BLaER1 treated with 17β-estradiol and CSF1 and Interleukin-3, amounts not matched to agents 10 nM and 100 nM (cell line): Measurements from ENCODE around the gene AP1S3.

ENCODE experiments used
- H3K27ac ChIP-seq, 11 experiments: shearing (Covaris generic); formaldehyde crosslinking; 2 replicates each; pipeline ENCODE4 v1.8.1; 2022
- H3K27me3 ChIP-seq, 11 experiments: shearing (Covaris generic); formaldehyde crosslinking; 2 replicates each; pipeline ENCODE4 v1.8.1; 2022
- H3K36me3 ChIP-seq, 11 experiments: shearing (Covaris generic); formaldehyde crosslinking; 2 replicates each; pipeline ENCODE4 v1.8.1; 2022
- H3K4me1 ChIP-seq, 10 experiments: shearing (Covaris generic); formaldehyde crosslinking; 2 replicates each; pipeline ENCODE4 v1.8.1; 2022
- H3K4me2 ChIP-seq, 11 experiments: shearing (Covaris generic); formaldehyde crosslinking; 2 replicates each; pipeline ENCODE4 v1.8.1; 2022
- H3K4me3 ChIP-seq, 10 experiments: shearing (Covaris generic); formaldehyde crosslinking; 2 replicates each; pipeline ENCODE4 v1.8.1; 2022
- H3K9ac ChIP-seq, 11 experiments: shearing (Covaris generic); formaldehyde crosslinking; 2 replicates each; pipeline ENCODE4 v1.8.1; 2022
- H3K9me3 ChIP-seq, 11 experiments: shearing (Covaris generic); formaldehyde crosslinking; replicated peaks in 1 of 11; 2 replicates each; pipeline ENCODE4 v1.8.1; 2022
- H4K20me1 ChIP-seq, 11 experiments: shearing (Covaris generic); formaldehyde crosslinking; 2 replicates each; pipeline ENCODE4 v1.8.1; 2022
- Cebpa-rat ChIP-seq, 11 experiments: shearing (Covaris generic); IDR thresholded peaks; 2 replicates each; pipeline ENCODE4 v1.8.1; 2022

AP1S3 gene

DNA sequence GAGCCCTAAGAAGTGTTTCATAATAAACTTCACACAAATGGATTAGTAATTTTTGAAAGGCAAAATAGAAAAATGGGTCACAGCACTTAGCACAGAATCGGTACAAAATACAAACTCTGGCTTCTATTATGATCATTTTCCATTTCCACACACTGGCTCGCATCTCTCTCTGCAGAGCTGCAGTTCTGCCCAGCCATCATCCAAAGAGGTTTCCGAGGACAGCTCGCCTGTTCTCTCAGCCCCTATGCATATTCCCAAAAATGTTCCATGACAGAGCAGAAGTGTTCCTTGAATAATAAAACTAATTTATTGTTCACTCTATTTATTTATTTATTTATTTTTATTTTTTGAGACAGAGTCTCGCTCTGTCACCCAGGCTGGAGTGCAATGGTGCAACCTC is 115.6 kb downstream of the AP1S3 start:
- Histone ChIP-seq H3K4me2 (no peak overlapping the region), H3K9me3 (peaks cover under 1 to 10% (median 2%) of the 10 kb centered on the region in 11 experiments; a peak in 13 of 22 replicates), H3K9ac (no peak overlapping the region), H3K36me3 (no peaks in the 10 kb centered on the region), H3K4me3 (no peak overlapping the region), H3K27ac (no peak overlapping the region), H3K27me3 (no peaks in the 10 kb centered on the region), H4K20me1 (no peaks in the 10 kb centered on the region), H3K4me1 (peaks cover 0 to 24% (median 9%) of the 10 kb centered on the region in 10 experiments; a peak in 15 of 20 replicates)
- no peak for TF ChIP-seq Cebpa-rat (IDR thresholded peaks at IDR 0.05)

DNA sequence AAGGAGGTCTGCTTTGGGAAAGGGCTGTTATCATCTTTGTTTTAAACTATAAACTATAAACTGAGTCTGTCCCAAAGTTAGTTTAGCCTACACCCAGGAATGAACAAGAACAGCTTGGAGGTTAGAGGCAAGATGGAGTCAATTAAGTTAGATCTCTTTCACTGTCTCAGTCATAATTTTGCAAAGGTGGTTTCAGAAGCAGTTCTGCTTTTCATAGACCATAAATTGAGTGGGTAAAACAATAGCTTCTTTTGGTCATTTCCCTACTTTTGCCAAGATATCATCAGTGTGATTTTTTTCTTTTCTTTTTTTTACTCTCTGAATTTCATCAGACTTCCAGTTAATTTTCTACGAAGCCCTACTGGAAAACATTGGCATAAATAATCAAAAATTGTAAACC is 117.0 kb downstream of the AP1S3 start:
- H3K4me2 ChIP-seq, result no peak overlapping the region; a peak in 1 of 22 replicates
- TF ChIP-seq Cebpa-rat (IDR thresholded peaks at IDR 0.05), result no peak
- H3K27ac ChIP-seq, result no peak overlapping the region
- peaks cover 5 to 18% (median 8%) of the 10 kb centered on the region in 11 experiments; a peak in 14 of 22 replicates for H3K9me3 ChIP-seq
- H3K4me1 ChIP-seq, result peaks cover 0 to 15% (median 1%) of the 10 kb centered on the region in 10 experiments; a peak in 13 of 20 replicates
- no peak overlapping the region for H3K9ac ChIP-seq
- H3K36me3 ChIP-seq, result no peaks in the 10 kb centered on the region
- H4K20me1 ChIP-seq, result no peaks in the 10 kb centered on the region
- H3K4me3 ChIP-seq, result no peak overlapping the region
- H3K27me3 ChIP-seq, result no peaks in the 10 kb centered on the region

DNA sequence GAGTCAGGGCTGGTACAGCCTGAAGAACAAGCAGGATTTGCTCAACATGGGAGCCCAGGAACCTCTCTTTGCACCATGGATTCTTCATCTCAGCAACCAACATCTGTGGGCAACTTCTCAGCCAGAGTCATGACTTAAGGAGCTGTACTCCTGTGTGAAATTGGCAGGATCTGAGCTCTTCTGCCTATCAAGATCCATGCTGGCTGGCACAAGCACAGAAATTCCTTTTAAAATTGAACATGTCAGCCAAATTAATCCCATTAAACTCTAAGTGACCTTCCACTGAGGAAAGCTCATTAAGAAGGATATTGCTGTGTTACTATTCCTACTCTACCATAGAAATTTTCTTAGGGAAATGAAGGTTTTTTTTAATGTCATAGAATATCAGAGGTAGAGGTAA is 124.7 kb downstream of the AP1S3 start:
- no peak for TF ChIP-seq Cebpa-rat (IDR thresholded peaks at IDR 0.05)
- H3K4me1 ChIP-seq, result peaks cover 0 to 1% (median 0%) of the 10 kb centered on the region in 10 experiments; a peak in 1 of 20 replicates
- no peaks in the 10 kb centered on the region for H3K27me3 ChIP-seq
- no peak overlapping the region for H3K4me3 ChIP-seq
- H3K9me3 ChIP-seq, result peaks cover 5 to 14% (median 8%) of the 10 kb centered on the region in 11 experiments; a peak in 14 of 22 replicates
- no peak overlapping the region for H3K9ac ChIP-seq
- H3K27ac ChIP-seq, result no peak overlapping the region
- no peak overlapping the region for H3K4me2 ChIP-seq
- H3K36me3 ChIP-seq, result no peaks in the 10 kb centered on the region
- no peaks in the 10 kb centered on the region for H4K20me1 ChIP-seq

DNA sequence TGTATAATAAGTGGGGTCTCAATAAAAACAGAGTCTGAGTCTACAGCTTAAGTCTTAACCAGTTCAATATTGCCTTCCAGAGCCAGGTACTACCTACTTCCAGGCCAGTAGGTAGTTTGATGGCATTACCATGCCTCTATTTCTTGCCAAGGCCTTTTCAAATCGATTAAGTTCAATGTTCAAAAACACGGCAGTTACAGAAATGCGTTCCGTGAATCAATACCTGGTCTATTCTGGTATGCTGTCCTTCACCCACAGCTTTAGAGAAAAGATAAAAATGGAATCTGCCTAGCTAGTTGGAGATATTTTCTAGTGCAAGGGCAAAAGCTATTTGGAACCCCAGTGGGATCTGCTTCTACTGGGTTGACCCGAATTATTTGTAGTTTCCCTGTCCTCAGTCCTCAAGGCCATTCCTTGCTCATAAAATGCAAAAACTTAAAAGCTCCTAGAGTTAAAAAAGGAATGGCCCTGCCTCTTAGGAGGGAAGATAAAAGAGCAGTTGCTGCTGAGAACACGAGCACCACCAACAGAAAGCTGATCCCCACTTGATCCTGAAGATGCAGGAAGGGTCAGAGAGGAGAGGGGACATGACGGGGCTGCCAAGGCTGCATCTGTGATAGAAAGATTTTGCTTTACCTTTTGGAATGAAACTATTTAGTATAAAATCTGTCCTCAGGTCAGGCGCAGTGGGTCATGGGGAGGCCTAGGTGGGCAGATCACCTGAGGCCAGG is 125.6 kb downstream of the AP1S3 start:
- Histone ChIP-seq H3K4me2 (no peak overlapping the region), H3K9me3 (peaks cover 3 to 9% (median 4%) of the 10 kb centered on the region in 11 experiments; a peak in 14 of 22 replicates), H3K36me3 (no peaks in the 10 kb centered on the region), H3K9ac (no peak overlapping the region), H4K20me1 (no peaks in the 10 kb centered on the region), H3K4me3 (no peak overlapping the region), H3K4me1 (peaks cover 0 to 5% (median 0%) of the 10 kb centered on the region in 10 experiments; a peak in 1 of 20 replicates), H3K27me3 (no peaks in the 10 kb centered on the region), H3K27ac (no peak overlapping the region)
- no peak for TF ChIP-seq Cebpa-rat (IDR thresholded peaks at IDR 0.05)
